GM19193 (cell line): ENCODE measurements around the gene SFTA2.

ENCODE experiments used
- POLR2A ChIP-seq: IDR thresholded peaks from 4 replicates; pipeline ENCODE4 v1.6.1; 2011; ENCODE audit not compliant: insufficient read depth, insufficient read length; ENCODE audit errors: extremely low read depth

SFTA2 gene

DNA sequence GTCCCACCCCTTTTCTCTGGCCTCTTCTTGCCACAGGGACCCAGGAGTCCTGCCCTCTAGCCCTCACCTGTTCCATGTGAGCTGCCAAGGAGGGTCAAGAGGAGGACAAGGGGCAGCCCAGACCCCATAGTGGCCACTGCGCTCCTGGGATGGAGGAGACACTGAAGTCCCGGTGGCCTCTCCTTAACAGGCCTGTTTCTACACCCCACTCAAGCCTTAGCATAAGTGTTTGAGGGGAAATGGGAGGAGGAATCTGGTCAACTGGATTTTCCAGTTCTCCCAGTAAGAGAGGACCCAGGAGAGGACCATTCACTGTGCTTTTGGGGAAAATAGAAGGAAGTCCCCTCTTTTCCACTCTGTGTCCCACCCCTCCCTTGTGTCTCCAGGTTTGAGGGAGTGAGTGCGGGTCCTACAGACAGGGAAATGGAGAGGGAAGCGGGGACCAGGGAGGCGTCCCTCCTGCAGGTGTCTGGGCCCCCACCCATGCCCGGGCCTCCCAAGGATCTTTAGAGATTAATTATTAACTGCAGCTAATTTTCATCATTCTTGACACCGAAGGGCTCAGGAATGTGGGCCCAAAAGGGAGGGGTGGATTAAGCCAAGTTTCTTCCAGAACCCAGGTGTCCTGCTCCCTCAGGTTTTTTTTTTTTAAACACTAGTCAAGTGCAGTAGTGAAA is at the start of gene SFTA2:
Gene SFTA2, minus strand, starts transcription at position 202 of the 677 bp plus-strand sequence. Its CDS starts 74 bp downstream, at position 128.
- no peak for TF ChIP-seq POLR2A

DNA sequence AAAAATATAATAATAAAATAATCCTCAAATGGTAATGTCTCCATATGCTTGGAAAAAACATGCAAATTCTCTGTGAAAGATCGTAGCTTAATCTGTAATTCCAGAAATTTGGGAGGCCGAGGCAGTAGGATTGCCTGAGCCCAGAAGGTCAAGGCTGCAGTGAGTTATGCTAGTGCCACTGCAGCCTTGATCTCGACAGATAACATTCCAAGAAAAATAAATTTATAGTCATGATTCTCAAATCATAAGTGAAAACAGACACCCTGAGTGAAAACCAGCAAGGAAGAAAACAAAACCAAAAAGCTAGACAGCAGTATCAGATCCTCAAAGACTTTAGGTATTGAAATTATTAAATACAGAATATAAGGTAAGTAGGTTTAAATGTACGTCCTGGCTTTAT is 47.7 kb upstream of the SFTA2 start:
- TF ChIP-seq POLR2A, result no peak

DNA sequence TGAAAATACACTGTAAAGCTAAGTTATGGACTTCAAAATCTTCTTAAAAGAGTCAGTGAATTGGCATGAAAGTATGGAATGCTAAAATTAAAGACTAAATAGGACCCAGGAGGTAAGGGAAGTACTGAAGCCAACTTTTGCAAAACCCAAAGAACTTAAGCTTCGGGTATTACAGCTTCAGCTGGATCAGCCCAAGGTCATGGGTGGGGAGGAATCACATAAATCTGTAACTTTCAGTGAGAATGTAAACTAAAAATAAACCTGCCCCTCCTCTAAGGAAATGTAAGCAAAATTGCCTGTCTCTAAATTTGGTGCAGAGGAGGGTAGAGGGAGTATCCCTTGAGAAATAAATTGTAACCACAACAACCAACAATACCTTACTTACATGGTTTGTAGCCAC is 47.2 kb upstream of the SFTA2 start:
- no peak for TF ChIP-seq POLR2A

DNA sequence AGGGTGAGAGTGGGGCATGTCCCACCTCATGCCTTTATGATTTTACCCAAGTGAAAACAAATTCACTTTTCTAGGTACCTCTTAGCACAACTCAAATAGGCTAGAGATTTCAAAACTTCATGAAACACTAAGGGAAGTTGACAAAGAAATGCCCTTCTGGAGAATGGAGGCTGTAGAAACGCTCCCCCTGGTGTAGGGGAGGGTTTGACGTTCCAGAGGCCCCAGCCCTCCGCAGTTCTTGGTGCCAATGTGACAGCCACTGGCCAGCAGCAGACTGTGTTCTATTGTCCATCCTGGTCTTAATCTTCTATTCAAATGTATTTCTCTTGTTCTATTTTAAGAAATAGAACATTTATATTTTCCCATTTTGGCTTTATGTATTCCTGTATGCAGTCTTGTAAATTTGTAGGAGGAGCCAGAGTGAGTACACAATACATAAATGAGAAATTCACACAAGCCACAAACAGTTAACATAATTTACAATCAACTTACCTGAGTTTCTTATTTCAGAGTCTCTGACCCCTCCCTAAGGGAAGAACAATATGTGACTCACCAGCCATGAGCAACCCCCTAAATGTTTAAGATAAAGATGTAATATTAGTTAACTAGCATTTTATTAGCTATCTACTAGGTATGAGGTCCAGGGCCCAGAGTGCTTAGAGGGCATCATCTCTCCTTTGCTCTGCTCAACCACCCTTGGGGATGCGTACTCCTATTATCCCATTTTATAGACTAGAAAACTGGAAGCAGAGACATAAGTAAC is 42.7 kb upstream of the SFTA2 start:
- TF ChIP-seq POLR2A, result no peak

DNA sequence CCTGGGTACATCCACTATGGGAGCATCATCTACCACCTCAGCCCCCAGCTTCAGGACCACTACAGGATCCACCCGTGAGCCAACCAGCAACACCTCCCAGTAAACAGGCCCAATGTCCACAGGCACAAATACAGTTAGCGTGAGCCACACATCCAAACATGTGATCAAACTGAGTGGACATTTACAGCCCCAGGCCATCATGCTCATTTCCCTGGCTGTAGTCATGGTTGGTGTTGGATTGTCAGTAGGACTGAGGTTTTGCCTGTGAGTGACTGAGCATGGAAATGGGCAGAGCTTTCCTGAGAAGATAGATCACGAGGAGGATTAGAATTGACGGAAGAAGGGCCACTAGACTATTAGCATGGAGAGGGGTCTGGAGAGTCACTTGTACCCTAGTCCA is 40.8 kb upstream of the SFTA2 start:
- TF ChIP-seq POLR2A, result no peak

DNA sequence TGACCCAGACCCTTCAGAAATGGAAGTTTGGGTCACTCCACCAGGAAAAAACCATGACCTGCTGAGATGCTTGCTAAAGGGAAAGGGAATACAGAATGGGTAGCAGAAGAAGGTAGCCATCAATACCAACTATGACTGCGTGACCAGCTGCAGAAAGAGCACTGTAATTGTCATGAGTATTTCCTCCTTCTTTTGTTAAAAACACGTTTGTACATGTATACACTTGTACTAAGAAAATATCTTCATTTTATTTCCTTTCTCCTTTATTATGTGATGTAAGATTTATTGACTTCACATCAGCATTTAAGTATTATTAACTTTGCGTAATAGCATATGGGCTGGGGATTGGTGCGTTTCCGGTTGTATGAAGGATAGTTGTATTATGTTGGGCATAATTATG is 39.0 kb upstream of the SFTA2 start:
- TF ChIP-seq POLR2A, result no peak

DNA sequence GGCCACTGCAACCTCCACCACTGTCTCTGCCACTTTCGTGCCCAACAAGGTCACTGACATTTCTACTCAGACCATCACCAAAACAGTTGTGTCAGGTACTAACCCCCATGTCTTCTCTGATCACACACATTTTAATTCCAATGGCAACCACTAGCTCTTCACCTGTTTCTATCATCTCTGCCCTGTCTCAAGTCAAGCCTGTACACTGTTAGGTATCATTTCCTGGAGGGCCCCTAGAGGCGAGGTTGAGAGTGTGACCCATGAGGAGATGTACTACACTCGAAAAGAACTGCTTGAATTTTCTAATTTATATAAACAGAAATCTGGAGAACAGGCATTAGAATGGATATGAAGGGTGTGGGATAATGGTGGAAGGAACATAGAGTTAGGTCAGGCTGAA is 34.2 kb upstream of the SFTA2 start:
- TF ChIP-seq POLR2A, result no peak

DNA sequence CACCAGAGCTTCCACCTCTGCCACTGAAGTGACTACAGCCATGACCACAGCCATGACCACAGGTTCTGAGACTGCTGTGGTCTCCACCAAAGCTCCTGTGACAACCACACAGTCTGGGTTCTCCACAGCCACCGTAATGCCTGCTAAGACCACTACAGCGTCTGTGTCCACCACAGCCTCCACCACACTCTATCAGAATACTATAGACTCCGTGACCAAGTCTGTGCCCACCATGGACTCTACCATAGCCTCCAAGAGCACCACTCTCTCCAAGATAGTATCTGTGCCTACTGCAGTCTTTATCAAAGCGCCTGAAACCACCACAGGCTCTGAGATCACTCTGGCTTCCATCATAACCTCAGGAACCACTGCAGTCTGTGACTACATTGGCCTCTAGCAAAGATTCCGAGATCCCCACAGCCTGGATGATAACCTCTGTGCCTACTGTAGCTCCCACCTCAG is 33.2 kb upstream of the SFTA2 start:
- TF ChIP-seq POLR2A, result no peak

DNA sequence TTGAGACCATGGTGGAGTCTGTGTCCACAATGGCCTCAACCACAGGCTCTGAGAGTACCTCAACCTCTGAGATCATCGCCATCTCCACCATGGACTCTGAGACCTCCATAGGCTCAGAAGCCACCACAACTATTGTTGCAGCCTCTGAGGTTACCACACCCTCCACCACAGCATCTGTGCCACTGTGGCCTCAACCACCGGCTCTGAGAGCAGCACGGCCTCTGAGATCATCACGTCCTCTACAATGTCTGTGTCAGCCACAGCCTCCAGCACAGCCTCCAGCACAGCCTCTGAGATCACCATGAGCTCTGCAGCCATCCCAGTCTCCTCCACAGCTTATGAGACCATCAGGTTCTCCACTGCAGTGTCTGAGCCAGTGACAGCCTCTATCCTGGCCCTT is 32.1 kb upstream of the SFTA2 start:
- TF ChIP-seq POLR2A, result no peak

DNA sequence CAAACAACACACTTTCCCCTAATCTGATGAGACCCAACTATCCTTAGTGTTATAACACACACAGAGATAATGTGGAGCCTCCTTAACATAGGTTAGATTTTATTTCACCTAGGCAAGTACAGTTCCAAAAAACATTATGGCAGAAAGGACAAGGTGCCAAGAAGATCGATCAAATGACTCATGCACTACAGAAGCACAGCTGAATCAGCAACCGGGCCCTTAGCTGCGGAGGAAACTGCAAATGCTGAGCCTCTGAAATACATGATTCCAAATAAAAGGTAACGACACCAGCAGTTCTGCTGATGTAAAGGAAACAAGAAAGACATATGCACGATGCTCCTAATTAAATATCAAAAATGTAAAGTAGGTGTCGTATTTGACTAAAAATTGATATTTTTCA is 31.7 kb upstream of the SFTA2 start:
- TF ChIP-seq POLR2A, result no peak

DNA sequence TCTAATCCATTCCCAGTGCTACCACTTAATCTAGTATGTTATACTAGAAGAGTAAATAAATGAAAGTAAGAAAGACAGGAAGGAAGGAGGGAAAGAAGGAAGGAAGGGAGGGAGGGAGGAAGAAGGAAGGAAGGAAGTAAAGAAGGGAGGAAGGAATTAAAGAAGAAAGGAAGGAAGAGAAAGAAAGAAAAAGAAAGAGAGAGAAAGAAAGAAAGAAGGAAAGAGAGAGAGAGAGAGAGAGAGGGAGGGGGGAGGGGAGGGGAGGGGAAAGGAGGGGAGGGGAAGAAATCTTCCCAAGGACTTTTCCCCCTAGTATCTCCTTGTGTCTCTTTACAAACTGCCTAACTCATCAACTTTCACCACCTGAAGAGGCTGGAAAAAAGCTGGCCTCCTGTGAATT is 30.7 kb upstream of the SFTA2 start:
- no peak for TF ChIP-seq POLR2A

DNA sequence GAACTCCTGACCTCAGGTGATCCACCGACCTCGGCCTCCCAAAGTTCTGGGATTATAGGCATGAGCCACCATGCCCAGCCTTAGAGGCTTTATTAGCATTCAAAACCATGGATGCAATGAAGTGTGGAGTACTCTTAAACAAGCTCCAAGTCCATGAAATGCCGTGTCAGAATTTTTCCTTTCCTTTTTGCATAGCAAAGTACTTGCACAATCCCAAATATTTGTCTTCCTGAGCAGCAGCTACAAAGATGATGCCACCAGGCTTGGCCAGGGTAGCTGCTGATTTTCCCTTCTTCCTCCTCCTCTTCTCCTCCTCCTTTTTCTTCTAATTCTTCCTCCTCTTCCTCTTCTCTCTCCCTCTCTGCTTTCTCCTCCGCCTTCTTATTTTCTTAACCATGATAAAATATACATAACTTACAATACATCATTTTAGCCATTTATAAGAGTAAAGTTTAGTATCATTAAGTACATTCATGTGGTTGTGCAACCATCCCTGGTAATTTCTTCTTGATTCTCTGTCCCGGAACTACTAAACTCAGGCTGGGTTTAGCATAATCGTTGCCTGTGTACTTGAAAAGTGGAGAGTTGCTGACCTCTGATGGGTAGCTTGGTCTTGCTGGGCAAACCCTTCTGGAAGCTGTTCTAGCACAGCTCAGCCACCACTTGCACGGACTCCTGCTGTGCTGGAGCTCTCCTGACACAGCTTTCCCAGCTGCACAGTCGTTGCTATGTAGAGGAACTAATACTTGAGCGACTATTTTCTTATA is 29.1 kb upstream of the SFTA2 start:
- TF ChIP-seq POLR2A, result no peak

DNA sequence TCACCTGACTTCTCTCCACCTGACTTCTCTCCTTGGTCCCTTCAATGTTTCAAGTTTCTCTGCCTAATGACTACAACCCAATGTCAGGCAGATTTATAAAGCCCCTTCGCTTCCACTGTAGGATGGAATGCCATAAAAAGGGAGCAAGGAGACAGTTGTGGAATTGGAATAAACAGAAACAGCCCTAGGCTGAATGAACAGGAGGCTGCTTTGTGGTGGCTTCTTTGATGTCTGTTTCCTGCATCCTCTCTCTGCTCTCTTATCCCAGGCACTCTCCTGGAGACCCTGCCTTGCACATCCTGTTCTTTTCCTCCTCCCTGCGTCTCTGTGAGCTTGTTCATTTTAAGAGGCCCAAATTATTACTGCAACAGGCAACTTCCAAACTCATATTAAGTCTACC is 25.7 kb upstream of the SFTA2 start:
- TF ChIP-seq POLR2A, result no peak

DNA sequence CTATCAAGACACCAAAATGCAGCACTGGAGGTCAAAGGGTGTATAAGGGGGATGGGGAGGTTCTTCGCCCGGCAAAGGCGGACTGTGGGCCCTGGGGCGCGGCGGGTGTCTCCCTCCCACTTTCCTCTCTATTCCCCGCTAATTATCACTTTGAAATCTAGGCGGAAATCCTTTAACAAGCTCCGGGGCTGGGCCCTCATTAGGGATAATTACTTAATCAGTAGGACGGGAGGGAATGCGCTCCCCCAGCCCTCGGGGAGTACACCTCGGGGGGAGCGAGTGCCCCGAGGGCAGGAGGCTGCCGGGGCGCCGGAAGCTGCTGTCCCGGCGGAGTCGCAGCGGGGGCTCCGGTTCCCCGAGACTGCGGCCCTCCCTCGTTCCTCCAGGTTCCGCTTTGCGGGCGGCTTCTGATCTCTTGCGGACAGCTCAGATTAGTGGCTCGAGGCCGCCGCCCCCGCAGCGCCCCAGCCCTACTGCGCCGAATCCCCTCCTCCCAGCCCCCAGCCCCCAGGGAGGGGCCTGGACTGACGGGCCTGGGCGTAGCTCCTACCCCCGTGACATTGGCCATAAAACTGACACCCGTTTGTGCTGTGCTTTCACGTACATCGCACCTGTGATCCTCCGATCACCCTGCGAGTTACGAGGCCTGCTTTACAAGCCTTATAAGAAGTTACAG is 23.5 kb upstream of the SFTA2 start:
- peak; percentile 76 for TF ChIP-seq POLR2A
